HG03135 (cell line): ENCODE data around the gene C16orf86.

Source experiments
- ATAC-seq: cut with Tn5 transposase; IDR thresholded peaks from one replicate; pipeline ENCODE4 v1.9.1; 2021; ENCODE audit warnings: mild to moderate bottlenecking, moderate library complexity; ENCODE audit not compliant: unreplicated experiment

C16orf86 gene

DNA sequence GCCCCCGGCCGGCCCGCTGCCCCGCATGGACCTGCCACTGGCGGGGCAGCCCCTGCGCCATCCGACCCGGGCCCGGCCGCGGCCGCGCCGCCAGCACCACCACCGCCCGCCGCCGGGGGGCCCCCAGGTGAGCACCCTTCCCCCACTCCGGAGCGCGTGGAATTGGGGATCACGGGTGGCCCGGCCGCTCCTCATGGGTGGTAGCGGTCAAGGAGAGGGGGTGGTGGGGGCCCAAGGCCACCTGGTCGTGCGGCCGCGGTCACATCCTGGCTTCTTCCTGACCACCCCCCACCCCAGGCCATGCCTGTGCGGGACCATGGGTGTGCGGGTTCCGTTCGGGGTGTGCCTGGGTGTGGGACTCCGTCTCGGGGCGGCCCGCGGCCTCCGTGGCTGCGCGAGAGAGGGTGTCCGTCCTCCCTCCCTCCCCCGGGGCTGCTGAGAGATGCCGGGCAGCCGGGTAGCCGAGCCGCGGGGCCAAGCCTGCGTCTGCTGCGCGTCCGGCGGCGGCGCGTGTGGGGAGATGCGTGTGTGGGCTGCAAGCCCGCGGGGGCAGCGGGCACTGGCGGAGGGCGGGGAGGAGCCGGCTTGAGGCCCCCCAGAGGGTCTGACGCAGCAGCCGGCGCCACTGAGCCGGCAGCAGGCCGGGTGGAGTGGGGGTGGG, 13.4 kb upstream of the C16orf86 start:
- no peak for ATAC-seq

- ATAC-seq, result no peak
These were observed 12.7 kb upstream of the C16orf86 start for GRCh38 chr16:67653789-67654402.

GRCh38 chr16:67654403-67654911, 12.2 kb upstream of the C16orf86 start:
- no peak for ATAC-seq

- ATAC-seq, result no peak
These were observed 11.3 kb upstream of the C16orf86 start for GRCh38 chr16:67655363-67655762.

DNA sequence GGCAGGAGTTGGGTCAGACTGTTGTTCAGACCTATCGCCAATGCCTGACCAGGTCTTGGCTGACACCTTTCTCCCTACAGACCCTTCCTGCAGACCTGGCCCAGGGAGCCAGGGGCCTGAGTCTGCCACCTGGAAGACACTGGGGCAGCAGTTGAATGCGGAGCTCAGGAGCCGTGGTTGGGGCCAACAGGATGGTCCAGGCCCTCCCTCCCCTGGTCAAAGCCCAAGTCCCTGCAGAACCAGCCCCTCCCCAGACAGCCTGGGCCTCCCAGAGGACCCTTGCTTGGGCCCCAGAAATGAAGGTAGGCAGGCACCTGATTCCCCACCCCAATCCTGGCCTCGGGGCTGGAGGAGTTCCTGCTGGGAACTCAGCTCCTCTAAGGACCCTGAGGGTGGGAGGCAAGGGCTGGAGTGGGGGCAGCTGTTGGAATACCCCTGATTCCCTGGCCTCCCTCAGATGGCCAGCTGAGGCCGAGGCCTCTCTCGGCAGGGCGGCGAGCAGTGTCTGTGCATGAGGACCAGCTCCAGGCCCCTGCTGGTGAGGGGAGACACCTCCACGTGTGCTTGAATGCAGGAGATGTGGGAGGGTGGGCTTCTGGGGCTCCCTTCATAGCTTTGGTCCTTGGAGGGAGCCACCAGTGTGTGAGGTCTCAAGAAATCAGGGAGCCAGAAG, 10.1 kb upstream of the C16orf86 start:
- ATAC-seq, result no peak

DNA sequence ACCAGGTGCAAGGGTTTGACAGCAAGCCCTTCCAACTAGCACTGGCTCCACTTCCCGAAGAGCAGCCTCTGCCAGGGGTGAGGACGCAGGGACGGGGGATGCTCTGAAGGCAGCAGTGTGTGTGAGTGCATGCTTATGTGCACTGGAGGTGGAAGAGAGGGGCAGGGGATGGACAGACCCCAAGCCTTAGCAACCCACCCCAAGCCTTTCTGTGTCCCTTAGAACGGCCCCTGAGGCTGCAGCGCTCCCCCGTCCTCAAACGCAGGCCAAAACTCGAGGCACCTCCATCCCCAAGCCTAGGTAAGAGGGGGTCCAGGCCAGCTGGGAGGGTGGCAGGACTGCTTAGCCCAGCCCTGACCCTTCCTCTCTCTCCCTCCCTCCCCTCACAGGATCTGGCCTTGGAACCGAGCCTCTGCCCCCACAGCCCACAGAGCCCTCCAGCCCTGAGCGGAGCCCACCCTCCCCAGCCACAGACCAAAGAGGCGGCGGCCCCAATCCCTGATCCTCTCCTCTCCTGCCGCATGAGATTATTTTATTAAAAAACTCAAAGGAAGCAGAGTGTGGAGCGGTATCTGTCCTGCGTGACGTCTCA, 9.5 kb upstream of the C16orf86 start:
- ATAC-seq, result no peak

DNA sequence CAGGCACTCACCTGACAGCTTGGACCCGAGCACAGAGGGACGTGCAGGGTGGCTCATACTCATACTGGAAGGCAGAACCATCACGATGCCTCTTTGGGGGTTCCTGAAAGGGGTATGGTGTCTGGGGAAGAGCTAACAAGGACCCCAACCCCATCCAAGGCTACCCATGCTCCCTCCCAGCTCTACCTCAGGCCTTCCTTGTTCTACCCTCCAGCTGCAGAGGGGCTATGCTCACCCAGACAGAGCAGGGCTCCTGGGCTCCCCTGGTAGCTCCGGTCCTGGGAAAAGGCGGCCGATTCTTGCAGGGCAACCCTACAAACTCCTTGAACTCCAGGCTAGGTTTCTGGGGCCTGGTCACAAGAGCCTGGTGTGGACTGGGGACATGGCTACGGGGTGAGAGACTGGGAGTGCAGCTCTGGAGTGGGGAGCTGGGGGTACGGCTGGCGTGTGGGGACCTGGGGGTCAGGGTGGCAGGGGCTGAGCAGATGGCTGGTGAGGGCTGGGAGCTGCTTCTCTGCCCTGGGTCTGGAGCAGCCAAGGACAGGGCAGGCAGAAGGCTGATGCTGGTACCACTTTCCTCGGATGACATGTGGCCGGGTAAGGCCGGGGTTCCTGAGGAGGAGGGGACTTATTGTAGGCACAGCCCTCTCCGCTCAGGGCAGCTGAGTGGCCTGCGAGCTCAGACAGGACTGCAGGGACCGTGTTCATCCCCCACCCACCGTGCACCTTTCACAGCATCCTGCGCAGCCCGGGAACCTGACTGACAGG, 8.7 kb upstream of the C16orf86 start:
- no peak for ATAC-seq

- no peak for ATAC-seq
These were observed 7.6 kb upstream of the C16orf86 start for GRCh38 chr16:67658849-67659674.

DNA sequence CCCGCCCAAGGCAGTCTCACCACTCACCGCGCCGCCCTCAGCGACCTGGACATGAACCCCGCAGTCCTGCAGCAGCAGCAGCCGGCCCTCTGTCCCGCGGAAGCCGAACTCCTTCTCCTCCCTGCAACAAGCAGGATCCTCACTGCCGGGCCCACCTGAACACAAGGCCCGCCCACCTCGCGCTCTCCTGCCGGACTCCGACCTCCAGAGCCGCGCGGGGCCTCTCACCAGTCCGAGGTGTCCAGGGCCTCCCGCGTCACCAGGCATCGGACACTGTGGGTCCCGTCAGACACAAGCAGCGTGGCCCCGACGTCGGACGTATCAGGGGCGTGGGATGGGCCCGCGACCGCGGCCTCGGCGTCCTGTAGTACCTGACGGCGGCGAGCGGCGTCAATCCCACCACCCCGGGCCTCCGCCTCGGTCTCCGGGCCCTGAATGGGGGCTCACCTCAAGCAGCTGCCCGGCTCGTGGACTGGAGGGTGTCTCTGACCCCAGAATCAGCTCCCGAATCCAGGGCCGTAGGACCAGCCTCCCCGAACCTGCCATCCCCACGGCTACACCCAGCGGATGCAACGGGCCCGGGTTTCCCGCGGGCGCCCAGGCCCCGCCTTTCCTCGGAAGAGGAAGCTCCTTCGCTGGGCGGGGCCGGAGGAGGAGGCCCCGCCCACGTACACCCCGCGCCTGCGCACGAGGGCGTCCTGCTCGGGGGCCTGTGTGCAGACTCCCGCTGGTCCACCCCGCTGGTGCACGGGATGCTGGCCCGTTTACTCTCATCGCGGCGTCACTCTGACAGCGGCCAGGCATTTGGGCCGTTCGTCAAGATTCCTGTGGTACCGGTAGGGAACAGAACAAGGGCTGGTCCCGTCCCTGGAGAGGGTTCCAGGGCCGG, 6.7 kb upstream of the C16orf86 start, which contains the start of gene ACD:
Gene ACD (minus strand): TSS at position 586 of the 889 bp plus-strand sequence. CDS start 40 bp downstream, at position 546.
- ATAC-seq, result peak; percentile 47

- peak; percentile 65 for ATAC-seq
These were observed 6.0 kb upstream of the C16orf86 start, which contains the start of gene PARD6A for GRCh38 chr16:67660564-67661028. PARD6A (plus strand) TSS chr16:67660960; CDS start chr16:67661039, 79 bp downstream.

GRCh38 chr16:67661101-67661761, 5.4 kb upstream of the C16orf86 start:
- peak; percentile 2 for ATAC-seq

- ATAC-seq, result no peak
These were observed 4.5 kb upstream of the C16orf86 start for GRCh38 chr16:67661886-67662652.

- ATAC-seq, result no peak
These were observed 4.0 kb upstream of the C16orf86 start for GRCh38 chr16:67662653-67663010.

GRCh38 chr16:67663151-67663876, 3.3 kb upstream of the C16orf86 start:
- no peak for ATAC-seq

- no peak for ATAC-seq
These were observed 2.8 kb upstream of the C16orf86 start for GRCh38 chr16:67663877-67664222.

DNA sequence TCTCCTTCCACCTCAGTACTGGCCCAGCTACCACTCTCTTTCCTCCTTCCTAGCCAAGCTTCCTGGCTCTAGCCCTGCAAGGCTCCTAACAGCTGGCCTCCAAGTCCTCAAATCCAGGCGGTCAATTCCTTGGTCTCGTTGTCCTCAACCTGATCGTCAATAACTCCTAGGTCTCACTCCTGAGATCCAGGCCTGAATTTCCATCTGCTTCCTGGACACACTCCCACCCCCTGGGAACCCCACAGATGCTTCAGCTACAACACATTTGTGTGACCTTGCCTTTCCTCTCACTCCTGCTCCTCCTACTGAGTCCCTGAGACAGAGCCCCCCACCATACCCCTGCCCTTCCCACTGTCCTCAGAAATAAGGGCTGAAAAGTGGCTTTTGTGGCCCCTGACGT, 2.4 kb upstream of the C16orf86 start:
- no peak for ATAC-seq

DNA sequence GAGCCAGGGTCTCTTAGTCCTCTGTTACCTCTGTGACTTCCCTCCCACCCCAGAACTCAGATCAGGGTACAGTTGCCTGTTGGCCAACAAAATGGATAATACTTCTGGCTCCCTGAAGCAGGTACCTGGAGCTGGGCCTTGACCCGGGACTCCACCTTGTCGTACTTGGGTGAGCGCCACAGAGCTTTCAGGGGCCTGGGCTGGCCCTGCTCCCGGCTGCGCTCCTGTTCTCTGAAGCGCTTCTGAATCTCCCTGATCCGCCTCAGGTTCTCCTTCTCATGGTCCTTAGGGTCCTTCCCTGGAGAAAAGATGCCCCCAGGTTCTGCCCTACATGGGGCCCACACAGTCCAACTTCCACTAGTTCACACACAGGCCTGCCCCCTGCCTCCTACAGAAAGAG, 1.7 kb upstream of the C16orf86 start:
- no peak for ATAC-seq
